HG03103 (cell line): ENCODE measurements around the gene KLRF1.
A peak's percentile ranks its signal among the peaks of the same experiment; 100 is the strongest.

ENCODE experiments used
- ATAC-seq: cut with Tn5 transposase; IDR thresholded peaks from one replicate; pipeline ENCODE4 v1.9.1; 2021; ENCODE audit warnings: low read depth; ENCODE audit not compliant: unreplicated experiment

KLRF1 gene

GRCh38 chr12:9806714-9807113, 20.6 kb upstream of the KLRF1 start:
- no peak for ATAC-seq

GRCh38 chr12:9808504-9808903, 18.8 kb upstream of the KLRF1 start:
- ATAC-seq, result no peak

GRCh38 chr12:9809338-9809737, 17.9 kb upstream of the KLRF1 start:
- ATAC-seq, result no peak

- no peak for ATAC-seq
Observed at GRCh38 chr12:9809866-9810265, 17.4 kb upstream of the KLRF1 start.

GRCh38 chr12:9810671-9811070, 16.6 kb upstream of the KLRF1 start:
- ATAC-seq, result no peak

GRCh38 chr12:9811621-9812020, 15.7 kb upstream of the KLRF1 start:
- no peak for ATAC-seq

GRCh38 chr12:9813821-9814798, 13.2 kb upstream of the KLRF1 start:
- ATAC-seq, result peak; percentile 83

- no peak for ATAC-seq
Observed at GRCh38 chr12:9820281-9820930, 6.9 kb upstream of the KLRF1 start.

GRCh38 chr12:9829483-9829882, 2.2 kb downstream of the KLRF1 start:
- ATAC-seq, result no peak

GRCh38 chr12:9829982-9830381, 2.7 kb downstream of the KLRF1 start:
- no peak for ATAC-seq

- ATAC-seq, result no peak
Observed at GRCh38 chr12:9831720-9832119, 4.4 kb downstream of the KLRF1 start.

- no peak for ATAC-seq
Observed at GRCh38 chr12:9843407-9843806, 16.1 kb downstream of the KLRF1 start.

- ATAC-seq, result no peak
Observed at GRCh38 chr12:9848899-9849298, 21.6 kb downstream of the KLRF1 start.

GRCh38 chr12:9851050-9851449, 23.8 kb downstream of the KLRF1 start:
- ATAC-seq, result no peak

- no peak for ATAC-seq
Observed at GRCh38 chr12:9851927-9852326, 24.6 kb downstream of the KLRF1 start.

GRCh38 chr12:9856151-9856550, 28.9 kb downstream of the KLRF1 start:
- no peak for ATAC-seq

GRCh38 chr12:9856894-9857293, 29.6 kb downstream of the KLRF1 start:
- no peak for ATAC-seq

GRCh38 chr12:9858135-9858534, 30.9 kb downstream of the KLRF1 start:
- no peak for ATAC-seq

- no peak for ATAC-seq
Observed at GRCh38 chr12:9864913-9865675, 37.8 kb downstream of the KLRF1 start.

GRCh38 chr12:9866860-9867269, 39.6 kb downstream of the KLRF1 start:
- no peak for ATAC-seq

GRCh38 chr12:9867531-9867930, 40.2 kb downstream of the KLRF1 start:
- ATAC-seq, result no peak
